Smooth muscle cell (in vitro differentiated cells): ENCODE results near the gene MET. TPM values are rescaled to one million over a fixed set of nuclear protein-coding genes. Genes with fewer than 3 reads are reported as not detected.
"Not testable (repeated sequence)": the region's sequence is repeated elsewhere in the genome, so short reads cannot be mapped to it uniquely, and the experiment has no call there.

ENCODE experiments used
- DNase-seq: peaks from one replicate; lab custom pipeline; 2025; ENCODE audit not compliant: unreplicated experiment; lab: John Stamatoyannopoulos, UW
- H2AFZ ChIP-seq: fragments of 200-600 bp; sonication (generic); 2 replicates; pipeline ENCODE4 v1.6.0; 2016; ENCODE audit warnings: antibody characterized with exemption, low read depth, mild to moderate bottlenecking
- H3F3A ChIP-seq: fragments of 200-600 bp; sonication (generic); 2 replicates; pipeline ENCODE4 v1.6.0; 2017; ENCODE audit warnings: antibody characterized with exemption, low read depth
- H3K27ac ChIP-seq: fragments of 200-600 bp; sonication (generic); 2 replicates; pipeline ENCODE4 v1.5.1; 2016; ENCODE audit warnings: low read depth, mild to moderate bottlenecking
- H3K27me3 ChIP-seq: fragments of 200-600 bp; sonication (generic); 2 replicates; pipeline ENCODE4 v1.6.1; 2016; ENCODE audit warnings: low read depth, mild to moderate bottlenecking
- H3K36me3 ChIP-seq: fragments of 200-600 bp; sonication (generic); 2 replicates; pipeline ENCODE4 v1.5.1; 2016; ENCODE audit warnings: low read depth
- H3K4me1 ChIP-seq: fragments of 200-600 bp; sonication (generic); 2 replicates; pipeline ENCODE4 v1.5.1; 2016; ENCODE audit warnings: low read depth
- H3K4me2 ChIP-seq: fragments of 200-600 bp; sonication (generic); 2 replicates; pipeline ENCODE4 v1.6.0; 2016; ENCODE audit warnings: mild to moderate bottlenecking
- H3K4me3 ChIP-seq: fragments of 200-600 bp; sonication (generic); 2 replicates; pipeline ENCODE4 v1.5.1; 2016; ENCODE audit warnings: mild to moderate bottlenecking
- H3K79me2 ChIP-seq: fragments of 200-600 bp; sonication (generic); 2 replicates; pipeline ENCODE4 v1.6.0; 2016; ENCODE audit warnings: low read depth, mild to moderate bottlenecking
- H3K9ac ChIP-seq: fragments of 200-600 bp; sonication (generic); 2 replicates; pipeline ENCODE4 v1.6.0; 2016; ENCODE audit warnings: low read depth
- H3K9me3 ChIP-seq: fragments of 200-600 bp; sonication (generic); replicated peaks from 2 replicates; pipeline ENCODE4 v1.5.1; 2016; ENCODE audit warnings: low read depth
- H4K20me1 ChIP-seq: fragments of 200-600 bp; sonication (generic); 2 replicates; pipeline ENCODE4 v1.6.0; 2016; ENCODE audit warnings: low read depth
- WGBS: methylation state at CpG from one replicate; pipeline ENCODE4 v1.1.7; 2016; ENCODE audit warnings: low lambda C conversion rate; 5-methylcytosine and 5-hydroxymethylcytosine counted together
- polyA plus RNA-seq: library from polyadenylated mRNA; unstranded; fragments of >200 nt; fragmentation: Nextera tagmentation; extraction: Ambion mirVana; gene quantifications from 2 replicates; pipeline ENCODE4 v1.2.1, GENCODE V29; 2016
- total RNA-seq: library from RNA; depleted of rRNA; stranded (reverse); fragments of >200 nt; gene quantifications from 2 replicates; pipeline ENCODE4 v1.2.3, GENCODE V29; 2014
- TF ChIP-seq, protein P1 (sequence below): fragments of 200-600 bp; sonication (generic); IDR thresholded peaks from 2 replicates; pipeline ENCODE4 v1.5.1; 2017; ENCODE audit warnings: borderline replicate concordance, mild to moderate bottlenecking, antibody characterized with exemption; ENCODE audit not compliant: insufficient read depth, poor library complexity, severe bottlenecking

The MET gene
- total and polyA plus RNA-seq, 2 experiments from 2014 or later, result 1.2 to 12.0 TPM

DNA sequence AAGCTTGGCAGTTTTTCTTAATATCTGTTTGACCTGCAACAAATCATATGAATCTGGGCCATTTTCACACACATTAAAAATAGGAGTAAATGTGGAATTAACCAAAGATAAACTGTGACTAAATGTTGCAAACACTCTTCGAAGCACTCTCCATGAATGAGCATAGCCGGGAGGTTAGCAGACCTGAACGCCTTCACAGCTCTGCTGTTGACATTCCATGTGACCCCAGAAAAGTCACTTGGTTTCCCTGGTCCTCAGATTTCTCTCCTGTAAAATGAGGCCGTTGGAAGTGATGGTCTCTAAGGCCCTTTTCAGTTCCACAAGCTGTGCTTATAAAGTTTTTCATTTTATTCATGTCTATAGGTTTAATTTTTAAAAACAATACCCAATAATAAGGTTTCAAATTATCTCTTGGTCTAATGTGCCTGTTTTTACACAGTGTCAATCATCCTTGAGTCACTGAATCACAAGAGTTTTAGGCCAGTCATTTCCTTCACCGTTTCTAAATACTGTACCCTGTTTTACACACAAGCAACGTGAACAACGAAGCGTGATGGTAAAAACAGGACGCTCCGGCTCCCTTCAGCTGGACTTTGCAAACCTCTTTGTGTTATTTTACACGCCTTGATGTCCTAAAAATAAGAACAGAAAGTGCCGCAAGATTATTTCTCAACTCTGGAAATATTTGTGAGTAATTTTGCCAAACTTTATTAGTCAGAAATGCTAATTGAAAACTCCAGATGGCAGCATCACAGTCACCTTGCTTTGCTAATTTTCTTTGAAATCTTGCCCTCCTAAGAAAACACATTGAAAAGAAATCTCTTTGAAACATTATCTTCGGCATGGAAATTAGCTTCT lies 38.6 kb upstream of the MET start:
- 81% methylated on average over 13 of the region's 13 CpGs for WGBS
- no peaks in the 10 kb centered on the region for H3K79me2 ChIP-seq
- no peak overlapping the region for H2AFZ ChIP-seq
- no peak overlapping the region for H3K9ac ChIP-seq
- no peaks in the 10 kb centered on the region for H3K4me1 ChIP-seq
- H3K27ac ChIP-seq, result no peak overlapping the region
- TF ChIP-seq, protein P1, sequence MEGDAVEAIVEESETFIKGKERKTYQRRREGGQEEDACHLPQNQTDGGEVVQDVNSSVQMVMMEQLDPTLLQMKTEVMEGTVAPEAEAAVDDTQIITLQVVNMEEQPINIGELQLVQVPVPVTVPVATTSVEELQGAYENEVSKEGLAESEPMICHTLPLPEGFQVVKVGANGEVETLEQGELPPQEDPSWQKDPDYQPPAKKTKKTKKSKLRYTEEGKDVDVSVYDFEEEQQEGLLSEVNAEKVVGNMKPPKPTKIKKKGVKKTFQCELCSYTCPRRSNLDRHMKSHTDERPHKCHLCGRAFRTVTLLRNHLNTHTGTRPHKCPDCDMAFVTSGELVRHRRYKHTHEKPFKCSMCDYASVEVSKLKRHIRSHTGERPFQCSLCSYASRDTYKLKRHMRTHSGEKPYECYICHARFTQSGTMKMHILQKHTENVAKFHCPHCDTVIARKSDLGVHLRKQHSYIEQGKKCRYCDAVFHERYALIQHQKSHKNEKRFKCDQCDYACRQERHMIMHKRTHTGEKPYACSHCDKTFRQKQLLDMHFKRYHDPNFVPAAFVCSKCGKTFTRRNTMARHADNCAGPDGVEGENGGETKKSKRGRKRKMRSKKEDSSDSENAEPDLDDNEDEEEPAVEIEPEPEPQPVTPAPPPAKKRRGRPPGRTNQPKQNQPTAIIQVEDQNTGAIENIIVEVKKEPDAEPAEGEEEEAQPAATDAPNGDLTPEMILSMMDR, result no peak
- H4K20me1 ChIP-seq, result no peaks in the 10 kb centered on the region
- peak overlapping the region; percentile 31 for H3K4me2 ChIP-seq
- H3K27me3 ChIP-seq, result no peaks in the 10 kb centered on the region
- H3K4me3 ChIP-seq, result no peak overlapping the region
- no peaks in the 10 kb centered on the region for H3K36me3 ChIP-seq
- no peaks in the 10 kb centered on the region for H3K9me3 ChIP-seq
- DNase-seq, result no peak
- no peaks in the 10 kb centered on the region for H3F3A ChIP-seq

DNA sequence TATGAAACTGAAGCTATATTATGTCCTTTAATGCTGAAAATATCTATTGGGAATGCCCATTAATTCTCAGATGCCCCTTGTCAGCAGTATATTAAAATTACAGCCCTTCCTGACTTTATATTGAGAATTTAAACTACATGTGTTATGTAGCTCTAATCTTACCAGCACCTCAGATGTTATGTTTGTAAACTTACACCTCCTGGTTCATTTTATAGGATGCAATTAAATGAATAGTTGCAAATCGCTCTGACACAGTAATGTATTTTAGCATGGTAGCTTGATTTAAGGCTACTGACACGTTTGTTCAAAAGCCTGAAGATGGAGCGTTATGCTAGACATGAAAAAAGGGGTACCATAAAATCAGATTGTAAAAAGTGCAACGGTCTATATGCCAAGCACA lies 35.0 kb upstream of the MET start:
- WGBS, result 98% methylated on average over 4 of the region's 4 CpGs
- no peak overlapping the region for H3K4me2 ChIP-seq
- H3K27me3 ChIP-seq, result no peaks in the 10 kb centered on the region
- H3K9ac ChIP-seq, result no peak overlapping the region
- TF ChIP-seq, protein P1, result no peak
- no peaks in the 10 kb centered on the region for H3K4me1 ChIP-seq
- H3K27ac ChIP-seq, result no peak overlapping the region
- no peak overlapping the region for H3K4me3 ChIP-seq
- H2AFZ ChIP-seq, result no peak overlapping the region
- no peaks in the 10 kb centered on the region for H4K20me1 ChIP-seq
- H3K9me3 ChIP-seq, result no peaks in the 10 kb centered on the region
- no peaks in the 10 kb centered on the region for H3K36me3 ChIP-seq
- no peaks in the 10 kb centered on the region for H3F3A ChIP-seq
- H3K79me2 ChIP-seq, result no peaks in the 10 kb centered on the region
- DNase-seq, result no peak

DNA sequence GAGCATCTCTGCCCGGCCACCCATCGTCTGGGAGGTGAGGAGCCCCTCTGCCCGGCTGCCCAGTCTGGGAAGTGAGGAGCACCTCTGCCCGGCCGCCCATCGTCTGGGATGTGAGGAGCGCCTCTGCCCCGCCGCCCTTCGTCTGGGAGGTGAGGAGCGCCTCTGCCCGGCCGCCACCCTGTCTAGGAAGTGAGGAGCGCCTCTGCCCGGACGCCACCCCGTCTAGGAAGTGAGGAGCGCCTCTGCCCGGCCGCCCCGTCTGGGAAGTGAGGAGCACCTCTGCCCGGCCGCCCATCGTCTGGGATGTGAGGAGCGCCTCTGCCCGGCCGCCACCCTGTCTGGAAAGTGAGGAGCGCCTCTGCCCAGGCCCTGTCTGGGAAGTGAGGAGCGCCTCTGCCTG lies 33.4 kb upstream of the MET start:
- H3K36me3 ChIP-seq, H3K4me1 ChIP-seq, H3K79me2 ChIP-seq, H3K27ac ChIP-seq, H3K4me2 ChIP-seq, H2AFZ ChIP-seq, H3K9me3 ChIP-seq, H3K4me3 ChIP-seq, H3F3A ChIP-seq, DNase-seq, H3K27me3 ChIP-seq, H4K20me1 ChIP-seq, H3K9ac ChIP-seq: not testable (repeated sequence)
- 96% methylated on average over 22 of the region's 29 CpGs for WGBS

DNA sequence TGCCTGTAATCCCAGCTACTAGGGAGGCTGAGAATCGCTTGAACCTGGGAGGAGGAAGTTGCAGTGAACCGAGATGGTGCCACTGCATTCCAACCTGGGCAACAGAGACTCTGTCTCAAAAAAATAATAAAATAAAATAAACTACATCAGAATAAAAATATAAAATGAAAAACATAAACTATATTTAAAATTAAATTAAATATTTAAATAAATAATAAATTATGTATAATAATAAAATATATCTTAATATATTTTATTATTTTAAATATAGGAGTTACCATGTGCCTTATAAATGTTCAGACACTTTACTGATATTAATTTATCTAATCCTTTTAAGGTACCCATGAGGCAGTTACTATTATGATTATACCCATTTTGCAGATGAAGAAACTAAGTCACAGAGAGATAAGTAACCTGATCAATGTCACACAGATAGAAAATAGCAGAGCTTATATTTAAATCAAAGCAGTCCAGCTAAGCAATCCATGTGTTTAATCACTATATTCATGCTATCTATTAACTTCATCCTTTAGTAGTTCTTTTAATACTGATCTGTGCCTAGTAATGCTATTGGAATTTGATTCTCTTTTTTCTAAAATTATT lies 30.3 kb upstream of the MET start:
- no peaks in the 10 kb centered on the region for H3K27me3 ChIP-seq
- TF ChIP-seq, protein P1, result no peak
- H3K36me3 ChIP-seq, result no peaks in the 10 kb centered on the region
- no peak overlapping the region for H3K27ac ChIP-seq
- no peak overlapping the region for H3K4me3 ChIP-seq
- H3F3A ChIP-seq, result no peaks in the 10 kb centered on the region
- 87% methylated on average over 2 of the region's 2 CpGs for WGBS
- no peak for DNase-seq
- H3K9me3 ChIP-seq, result no peaks in the 10 kb centered on the region
- no peak overlapping the region for H3K4me2 ChIP-seq
- no peaks in the 10 kb centered on the region for H4K20me1 ChIP-seq
- H3K4me1 ChIP-seq, result no peaks in the 10 kb centered on the region
- no peaks in the 10 kb centered on the region for H3K79me2 ChIP-seq
- H3K9ac ChIP-seq, result no peak overlapping the region
- H2AFZ ChIP-seq, result no peak overlapping the region

DNA sequence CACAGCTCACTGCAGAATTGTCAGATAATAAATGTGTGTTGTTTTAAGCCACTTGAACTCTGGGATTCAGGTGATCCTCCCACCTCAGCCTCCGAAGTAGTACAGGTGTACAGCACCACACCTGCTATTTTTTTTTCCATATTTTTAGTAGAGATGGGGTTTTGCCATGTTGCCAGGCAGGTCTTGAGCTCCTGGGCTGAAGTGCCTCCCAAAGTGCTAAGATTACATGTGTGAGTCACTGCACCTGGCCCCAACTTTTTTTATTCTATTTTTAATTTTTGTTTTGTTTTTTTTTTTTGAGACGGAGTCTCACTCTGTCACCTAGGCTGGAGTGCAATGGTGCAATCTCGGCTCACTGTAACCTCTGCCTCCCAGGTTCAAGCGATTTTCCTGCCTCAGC lies 28.8 kb upstream of the MET start:
- not testable (repeated sequence) for H3K27ac ChIP-seq, DNase-seq, H3K36me3 ChIP-seq, H3F3A ChIP-seq, H3K9me3 ChIP-seq, H3K4me1 ChIP-seq, H3K27me3 ChIP-seq, H4K20me1 ChIP-seq, H2AFZ ChIP-seq, H3K4me2 ChIP-seq, H3K79me2 ChIP-seq, H3K4me3 ChIP-seq, H3K9ac ChIP-seq
- WGBS, result 100% methylated on average over 4 of the region's 4 CpGs
